EH (cell line): ENCODE results near the gene CREBBP.
A peak's percentile ranks its signal among the peaks of the same experiment; 100 is the strongest.

ENCODE experiments used
- DNase-seq: peaks from one replicate; pipeline ENCODE4 v3.0.0-alpha.2; 2015; ENCODE audit warnings: low read depth

Gene CREBBP

DNA sequence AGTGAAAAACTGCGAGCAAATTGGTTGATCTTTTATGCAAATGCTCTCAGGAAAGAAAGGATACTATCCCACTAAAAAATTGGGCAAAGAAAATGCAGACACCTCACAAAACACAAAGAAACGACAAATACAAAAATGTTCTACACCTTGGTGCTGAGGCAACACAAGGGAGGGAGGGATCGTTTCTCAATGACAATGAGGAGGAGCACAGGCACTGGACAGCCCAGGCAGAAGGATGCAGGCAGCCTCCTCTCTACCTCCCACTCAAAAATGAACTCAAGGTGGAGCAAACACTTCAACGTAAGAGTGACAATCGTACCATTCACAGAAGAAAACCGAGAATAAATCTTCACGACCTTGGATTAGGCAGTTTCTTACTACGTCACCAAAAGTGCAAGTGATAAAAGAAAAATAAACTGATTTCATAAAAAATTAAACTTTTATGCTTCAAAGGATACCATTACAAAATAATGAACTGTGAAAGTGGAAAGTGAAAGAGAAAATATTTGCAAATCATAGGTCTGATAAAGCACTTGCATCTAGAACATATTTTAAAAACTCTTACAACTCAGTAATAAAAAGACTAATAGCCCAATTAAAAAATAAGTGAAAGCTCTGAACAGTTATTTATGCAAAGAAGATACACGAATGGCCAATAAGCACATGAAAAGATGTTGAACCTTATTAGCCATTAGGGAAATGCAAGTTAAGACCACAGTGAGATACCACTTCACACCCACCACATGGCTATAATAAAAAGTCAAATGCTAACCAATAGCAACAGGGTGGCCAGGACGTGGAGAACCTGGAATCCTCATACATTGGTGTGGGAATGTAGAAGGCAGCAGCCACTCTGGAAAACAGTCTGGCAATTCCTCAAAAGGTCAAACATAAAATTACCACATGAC, 82.4 kb downstream of the CREBBP start:
- DNase-seq = no peak

DNA sequence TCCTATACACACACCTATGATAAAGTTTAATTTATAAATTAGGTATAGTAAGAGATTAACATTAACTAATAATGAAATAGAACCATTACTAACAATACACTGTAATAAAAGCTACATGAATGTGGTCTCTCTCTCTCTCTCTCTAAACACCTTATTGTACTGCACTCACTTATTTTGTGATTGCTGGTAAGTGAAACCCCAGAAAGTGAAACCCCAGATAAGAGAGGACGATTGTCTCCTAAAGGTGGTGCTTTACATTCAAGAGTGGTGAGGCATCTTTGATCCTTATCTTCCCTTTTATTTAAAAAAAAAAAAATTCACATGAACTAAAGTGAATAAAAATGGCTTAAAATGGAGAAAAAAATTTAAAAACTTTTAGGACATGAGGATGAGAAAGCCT, 83.0 kb downstream of the CREBBP start:
- DNase-seq = no peak

DNA sequence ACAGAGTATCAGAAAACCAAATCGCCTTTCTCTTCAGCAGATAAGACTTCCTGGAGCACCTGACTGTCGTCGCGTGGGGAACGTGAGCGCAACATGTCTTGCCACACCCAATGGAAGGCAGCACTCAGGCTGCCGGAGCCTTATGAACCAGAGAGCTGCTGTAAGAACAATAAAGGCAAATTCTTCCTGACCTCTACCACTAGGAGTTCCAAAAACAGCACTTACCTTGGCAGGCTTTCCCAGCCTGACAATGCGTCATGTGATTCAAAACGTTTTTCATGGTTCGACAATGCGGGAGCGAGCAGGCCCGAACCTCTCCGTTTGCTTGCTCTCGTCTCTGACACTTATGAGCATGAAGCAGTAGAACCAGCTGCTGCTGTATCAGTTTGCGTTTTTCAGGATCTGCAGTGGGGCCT, 87.3 kb downstream of the CREBBP start:
- no peak for DNase-seq

DNA sequence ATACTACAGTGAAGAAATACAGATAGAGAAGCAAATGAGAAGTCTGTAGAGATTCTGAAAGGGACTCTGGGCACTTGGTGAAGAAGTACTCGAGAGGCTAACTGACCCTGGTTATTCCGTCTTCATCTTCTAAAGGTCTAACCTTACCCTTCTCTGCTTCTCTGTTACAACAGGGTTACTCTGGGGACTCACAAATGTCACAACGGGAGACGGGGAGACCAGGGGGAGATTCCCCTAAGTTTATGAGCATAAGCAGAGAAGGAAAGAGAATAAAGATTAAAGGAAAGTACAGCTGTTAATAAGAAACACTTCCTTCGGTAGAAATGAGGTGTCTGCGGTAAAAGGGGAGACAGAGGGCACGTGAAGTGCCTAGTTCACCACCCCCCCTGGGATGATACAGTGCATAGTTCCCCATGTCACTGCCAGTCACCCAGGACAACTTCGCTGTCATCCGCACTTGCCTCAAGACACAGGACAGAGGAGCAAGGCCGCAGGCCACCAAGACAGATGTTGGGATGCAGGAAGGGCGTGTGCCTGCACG, 88.0 kb downstream of the CREBBP start:
- DNase-seq = no peak

DNA sequence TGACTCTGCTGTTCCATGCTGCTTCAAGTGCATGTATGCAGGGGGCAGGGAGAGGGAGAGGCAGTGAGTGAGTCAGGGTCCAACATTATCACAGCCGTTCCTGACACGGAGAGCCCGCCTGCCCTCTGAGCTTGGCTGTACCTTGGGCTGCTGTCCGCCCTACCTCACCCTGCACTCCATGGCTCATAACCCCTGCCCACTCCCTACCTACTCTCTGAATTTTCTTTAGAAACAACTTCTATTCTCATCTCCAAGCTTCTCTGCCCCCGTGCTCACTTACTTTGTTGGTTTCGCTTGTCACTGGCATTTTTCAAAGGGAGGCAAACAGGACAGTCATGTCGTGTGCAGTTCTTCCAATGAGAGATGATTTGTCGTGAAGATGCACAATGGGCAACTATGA, 88.8 kb downstream of the CREBBP start:
- DNase-seq = no peak

DNA sequence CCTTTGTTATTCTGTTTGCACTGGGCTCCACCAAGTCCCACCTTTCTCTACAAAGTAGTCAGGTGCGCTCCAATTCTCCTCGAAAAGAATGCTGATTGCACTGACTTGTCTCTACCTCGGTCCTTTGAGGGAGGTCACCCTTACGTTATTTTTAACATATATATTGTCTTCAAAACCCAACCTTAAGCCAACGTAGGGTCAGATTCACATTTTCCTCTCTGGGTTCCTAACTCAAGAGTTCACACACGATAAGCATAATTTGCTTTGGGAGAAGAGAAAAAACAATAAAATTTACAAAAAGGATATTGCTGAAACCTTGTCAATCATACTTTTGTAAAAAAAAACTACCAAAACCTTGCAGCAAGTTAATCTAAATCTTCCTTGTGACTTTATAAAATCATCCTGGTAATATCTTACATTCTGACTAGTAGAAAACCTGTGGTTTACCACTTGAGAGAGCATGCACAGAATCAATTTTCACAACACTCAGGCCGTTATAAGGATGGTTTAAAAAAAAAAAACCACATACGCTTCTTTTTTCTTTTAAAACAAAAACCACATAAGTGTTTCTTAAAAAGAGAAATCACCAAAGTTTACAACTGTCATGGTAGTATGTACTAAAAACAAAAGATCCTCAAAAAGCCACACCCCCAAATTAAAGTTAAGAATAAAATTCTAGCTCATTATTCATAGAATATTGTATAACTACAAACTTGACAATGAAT, 91.0 kb downstream of the CREBBP start:
- DNase-seq = no peak

DNA sequence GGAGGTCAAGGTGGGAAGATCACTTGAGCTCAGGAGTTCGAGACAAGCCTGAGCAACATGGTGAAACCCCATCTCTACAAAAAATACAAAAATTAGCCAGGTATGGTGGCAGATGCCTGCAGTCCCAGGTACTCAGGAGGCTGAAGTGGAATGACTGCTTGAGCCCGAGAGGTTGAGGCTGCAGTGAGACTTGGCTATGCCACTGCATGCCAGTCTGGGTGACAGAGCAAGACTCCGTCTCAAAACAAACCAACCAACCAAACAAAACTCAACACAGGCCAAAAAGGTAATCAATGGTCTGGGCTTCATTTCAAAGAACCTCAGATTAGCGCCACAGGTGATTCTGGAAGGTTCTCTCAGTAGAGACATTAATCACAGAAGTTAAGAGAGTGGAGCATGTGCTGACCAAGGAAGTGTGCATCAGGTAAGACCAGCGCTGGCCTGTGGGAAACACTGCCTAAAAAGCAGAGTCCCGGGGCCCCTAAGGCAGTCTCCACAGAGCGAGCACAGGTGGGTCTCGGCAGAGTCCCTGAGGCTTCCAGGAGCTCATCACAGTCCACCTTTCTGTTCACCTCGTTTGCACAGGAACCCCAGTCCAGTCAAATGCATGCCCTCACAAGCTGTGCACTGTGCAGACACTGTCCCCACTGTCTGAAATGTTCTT, 91.7 kb downstream of the CREBBP start:
- no peak for DNase-seq

DNA sequence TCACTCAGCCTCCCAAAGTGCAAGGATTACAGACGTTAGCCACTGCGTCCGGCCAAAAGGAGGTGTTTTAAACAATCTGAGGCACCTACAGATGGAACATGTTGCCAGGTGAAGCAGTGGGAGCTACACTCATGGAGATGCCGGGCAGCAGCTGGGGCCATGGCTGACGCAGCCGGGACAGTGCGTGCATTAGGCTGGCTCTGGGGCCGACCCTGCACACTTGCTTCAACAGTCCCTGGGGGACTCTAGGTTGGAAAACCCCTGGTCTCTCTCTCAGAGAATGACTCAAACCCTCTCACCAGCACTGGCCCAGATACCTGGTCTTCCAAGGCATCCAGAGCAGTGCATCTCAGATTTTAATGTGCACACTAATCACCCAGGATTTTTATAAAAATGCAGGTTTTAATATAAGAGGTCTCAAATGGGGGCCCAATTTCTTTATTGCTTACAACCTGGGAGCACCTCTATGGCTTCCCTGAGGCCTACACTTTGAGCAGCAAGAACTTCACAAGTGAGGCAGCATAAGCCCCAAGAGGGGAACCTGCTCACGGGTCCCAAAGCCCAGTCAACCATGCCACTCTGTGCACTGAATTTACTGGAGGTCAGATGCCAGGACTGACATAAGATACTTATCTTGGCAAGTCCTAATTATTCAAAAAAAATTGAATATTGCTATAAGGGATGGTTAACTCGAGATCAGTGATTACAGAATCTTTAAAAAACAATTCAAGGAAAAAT, 92.4 kb downstream of the CREBBP start:
- no peak for DNase-seq

DNA sequence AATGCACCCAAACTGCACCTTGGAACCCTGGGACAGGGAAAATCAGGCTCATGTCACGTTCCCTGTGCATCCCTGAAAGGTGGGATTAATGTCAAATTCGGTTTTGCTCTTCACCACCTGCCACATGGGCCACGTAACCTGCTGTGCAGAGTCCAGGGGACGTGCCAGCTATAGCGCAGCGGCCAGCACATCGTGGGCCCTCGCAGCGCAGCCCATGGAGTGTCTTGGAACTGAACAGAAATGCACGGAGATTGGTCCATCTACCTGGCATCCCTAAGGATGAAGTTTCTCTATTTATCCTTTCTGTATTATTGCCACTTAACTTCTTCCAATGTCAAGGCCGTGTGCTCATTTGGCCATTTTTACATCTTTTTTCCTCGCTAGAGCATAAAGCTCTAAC, 95.1 kb downstream of the CREBBP start:
- no peak for DNase-seq

DNA sequence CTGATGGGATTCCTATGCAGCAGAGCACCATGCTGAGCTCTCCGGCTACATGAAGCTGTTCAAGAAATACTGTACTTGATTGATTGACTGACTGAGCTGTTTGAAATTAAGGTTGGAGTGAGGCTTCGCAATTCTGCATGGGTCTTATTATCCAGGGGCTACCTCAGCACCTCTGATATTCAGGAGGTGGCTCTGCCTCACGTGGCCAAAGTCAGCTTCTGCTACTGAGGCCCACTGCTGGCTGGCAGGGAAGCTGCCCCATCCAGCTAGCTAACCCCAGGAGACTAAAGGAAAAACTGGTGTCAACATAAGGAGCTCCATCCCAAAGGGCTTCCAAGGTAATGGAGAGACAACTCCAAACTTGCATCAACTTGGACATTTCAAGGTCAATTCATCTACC, 97.0 kb downstream of the CREBBP start:
- no peak for DNase-seq

DNA sequence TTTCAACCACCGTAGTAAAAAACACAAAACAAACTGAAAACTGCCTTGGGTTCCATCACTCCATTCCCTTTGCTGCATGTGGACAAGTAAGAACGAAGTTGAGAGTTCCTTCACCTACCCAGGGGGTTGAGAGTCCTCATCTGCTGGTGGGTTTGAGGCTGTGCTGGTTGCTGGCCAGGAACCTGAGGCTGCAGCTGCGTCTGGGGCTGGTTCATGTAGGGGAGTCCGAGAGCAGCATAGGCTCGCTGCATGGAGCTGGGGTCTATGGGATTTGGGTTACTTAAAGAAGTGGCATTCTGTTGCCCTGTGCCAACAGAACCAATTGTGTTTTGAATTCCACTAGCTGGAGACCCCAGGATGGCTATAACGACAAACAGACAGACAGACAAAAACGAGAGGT, 97.9 kb downstream of the CREBBP start:
- DNase-seq = no peak

DNA sequence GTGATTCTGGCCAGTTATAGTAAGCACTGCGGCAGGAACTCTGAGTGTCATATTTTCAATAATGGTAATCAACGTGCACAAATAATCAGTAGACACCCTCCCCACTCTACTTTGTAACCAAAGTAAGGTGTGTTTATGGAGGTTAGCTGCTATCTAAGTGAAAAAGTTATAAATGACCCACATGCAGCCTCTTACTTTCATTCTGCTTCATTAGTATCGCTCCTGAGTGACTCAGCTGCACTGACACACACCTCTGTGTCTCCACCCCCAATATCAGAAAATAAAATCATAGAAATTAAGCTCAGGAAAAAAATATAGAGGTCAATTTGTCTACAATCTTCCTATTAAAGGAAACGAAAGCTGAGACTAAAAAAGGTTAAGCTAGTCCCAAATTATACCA, 99.1 kb downstream of the CREBBP start:
- DNase-seq = no peak

DNA sequence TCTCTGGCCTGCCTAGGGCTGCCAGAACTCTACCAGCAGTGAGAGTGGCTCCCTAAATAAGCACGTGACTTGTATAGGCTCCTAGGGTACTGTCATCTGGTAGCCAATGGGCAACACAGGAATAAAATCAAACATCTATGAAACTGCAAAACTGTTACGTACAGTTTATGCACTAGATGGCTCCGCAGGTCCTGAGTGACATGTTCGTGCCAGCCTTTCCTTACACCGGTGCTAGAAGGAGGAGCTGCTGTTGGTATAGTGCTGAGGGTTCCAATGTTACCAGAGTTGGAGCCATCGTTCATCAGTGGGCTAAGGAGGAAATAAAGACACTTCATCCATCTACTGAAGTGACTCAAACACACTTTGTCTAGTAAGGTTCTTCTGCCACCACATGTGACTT, 99.9 kb downstream of the CREBBP start:
- peak; percentile 37 for DNase-seq

DNA sequence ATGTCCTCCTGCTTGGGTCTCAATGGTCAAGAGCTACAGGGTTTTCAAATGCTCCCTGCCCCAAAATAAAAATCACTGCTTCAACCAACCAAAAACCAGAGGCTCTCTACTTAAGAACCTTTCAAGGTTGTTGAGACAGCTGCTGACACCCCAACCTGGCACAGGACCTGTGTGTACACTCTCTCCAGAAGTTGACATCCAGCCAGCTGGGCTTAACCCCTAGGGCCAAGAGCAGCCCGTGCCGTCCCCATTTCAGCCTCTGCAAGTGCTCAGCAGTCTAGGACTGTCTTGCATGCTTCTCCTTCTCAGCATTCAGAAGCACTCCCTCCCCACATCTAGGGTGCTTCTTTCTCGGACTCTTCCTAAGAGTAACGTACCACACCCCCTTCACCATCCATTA, 104.2 kb downstream of the CREBBP start:
- DNase-seq = no peak

DNA sequence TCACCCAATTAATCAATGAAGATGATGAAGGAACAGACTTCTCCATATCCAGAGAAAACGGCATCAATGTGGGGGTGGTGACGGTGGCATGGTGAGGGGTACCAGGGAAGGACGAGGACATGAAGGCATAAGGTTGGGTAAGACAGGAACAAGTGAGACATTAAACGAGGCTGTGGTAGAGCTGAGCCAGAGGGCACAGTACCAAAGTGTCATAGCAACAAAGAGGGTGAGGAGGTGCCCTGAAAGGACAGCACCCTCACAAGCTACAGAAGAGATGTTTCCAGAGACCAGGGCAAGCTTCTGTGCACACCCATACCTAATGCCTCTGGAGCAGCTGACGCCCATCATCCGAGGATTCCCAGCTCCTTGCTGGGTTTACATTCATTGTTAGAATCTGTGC, 105.7 kb downstream of the CREBBP start:
- no peak for DNase-seq

DNA sequence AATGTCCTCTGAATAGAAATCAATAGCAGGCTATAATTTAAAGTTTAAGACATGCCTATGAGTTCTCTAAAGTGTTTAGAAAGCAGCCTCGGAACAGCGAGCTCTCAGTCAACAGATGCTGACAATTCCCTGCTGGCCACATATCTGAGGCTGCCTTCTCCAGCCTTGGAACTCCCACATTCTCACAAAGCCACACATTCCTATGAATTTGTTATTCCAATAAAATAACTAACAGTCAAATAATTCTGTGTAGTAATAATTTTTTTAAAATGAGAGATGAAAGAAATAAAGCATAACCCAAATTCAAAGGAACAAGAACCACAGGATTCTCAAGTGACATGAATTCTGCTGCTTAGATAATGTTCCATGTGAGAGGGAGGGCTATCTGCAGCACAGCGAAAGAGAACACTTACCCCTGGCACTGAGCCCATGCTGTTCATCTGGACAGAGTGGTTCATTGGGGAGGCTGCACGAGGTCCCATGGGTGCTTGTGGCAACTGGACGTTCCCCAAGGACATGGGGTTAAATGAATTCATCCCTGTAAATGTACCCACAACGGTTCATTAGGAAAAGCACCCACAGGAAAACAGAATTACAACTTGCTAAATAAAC, 106.3 kb downstream of the CREBBP start:
- peak; percentile 69 for DNase-seq

DNA sequence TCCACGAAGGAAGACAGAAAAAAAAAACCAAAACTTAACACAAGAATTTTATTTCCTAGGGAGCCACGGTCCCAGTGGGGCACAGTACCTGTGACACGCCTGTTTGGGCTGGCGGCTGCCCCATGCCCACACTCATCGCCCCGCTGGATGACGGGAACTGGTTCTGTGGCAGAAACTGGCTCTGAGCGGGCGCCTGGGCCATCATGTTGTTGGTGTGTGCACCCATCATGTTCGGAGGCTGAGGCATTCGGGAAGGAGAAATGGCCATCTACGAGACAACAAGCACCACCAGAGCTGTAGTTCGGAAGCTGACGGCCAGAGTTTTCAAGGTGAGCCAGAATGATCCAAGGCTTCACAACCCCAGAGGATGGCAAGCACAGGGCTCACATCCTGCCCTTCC, 106.8 kb downstream of the CREBBP start:
- no peak for DNase-seq

DNA sequence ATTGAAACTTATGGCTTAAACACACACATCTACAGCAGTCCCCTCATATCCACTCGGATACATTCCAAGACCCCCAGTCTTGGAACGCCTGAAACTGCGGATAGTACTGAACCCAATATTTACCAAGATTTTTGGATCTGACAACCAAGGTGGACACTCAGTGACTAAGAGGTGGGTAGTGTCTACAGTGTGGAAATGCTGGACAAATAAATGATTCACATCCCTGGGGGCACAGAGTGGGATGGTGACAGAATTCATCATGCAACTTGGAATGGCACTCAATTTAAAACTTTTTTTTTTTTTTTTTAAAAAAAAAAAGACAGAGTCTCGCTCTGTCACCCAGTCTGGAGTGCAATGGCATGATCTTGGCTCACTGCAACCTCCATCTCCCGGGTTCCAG, 109.0 kb downstream of the CREBBP start:
- peak; percentile 39 for DNase-seq

DNA sequence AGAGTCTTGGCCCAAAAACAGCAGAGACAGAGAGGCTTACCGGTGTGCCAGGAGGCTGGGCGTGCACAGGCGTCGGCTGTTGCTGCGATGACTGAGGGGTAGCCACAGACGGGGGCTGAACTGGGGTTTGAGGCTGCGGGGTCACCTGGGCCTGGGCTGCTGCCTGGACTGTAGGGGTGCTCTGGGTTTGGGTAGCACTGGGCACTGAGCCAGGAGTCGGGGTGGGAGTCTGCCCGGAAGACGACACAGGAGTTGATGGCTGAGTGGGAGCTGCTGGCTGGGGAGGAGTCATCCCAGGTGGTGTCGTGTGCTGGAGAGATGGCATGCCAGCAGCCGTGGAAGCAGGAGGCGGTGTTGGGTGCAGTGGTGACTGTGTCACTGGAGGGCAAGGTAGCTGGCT, 110.0 kb downstream of the CREBBP start:
- DNase-seq = no peak

DNA sequence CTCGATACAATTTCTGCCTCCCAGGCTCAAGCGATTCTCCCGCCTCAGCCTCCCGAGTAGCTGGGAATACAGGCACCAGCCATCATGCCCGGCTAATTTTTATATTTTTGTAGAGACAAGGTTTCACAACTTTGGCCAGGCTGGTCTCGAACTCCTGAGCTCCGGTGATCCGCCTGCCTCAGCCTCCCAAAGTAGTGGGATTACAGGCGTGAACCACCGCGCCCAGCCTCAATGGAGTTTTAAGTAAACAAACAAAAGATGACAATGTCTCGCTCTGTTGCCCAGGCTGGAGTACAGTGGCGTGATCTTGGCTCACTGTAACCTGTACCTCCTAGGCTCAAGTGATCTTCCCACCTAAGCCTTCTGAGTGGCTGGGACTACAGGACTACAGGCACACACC, 110.6 kb downstream of the CREBBP start:
- DNase-seq = no peak

DNA sequence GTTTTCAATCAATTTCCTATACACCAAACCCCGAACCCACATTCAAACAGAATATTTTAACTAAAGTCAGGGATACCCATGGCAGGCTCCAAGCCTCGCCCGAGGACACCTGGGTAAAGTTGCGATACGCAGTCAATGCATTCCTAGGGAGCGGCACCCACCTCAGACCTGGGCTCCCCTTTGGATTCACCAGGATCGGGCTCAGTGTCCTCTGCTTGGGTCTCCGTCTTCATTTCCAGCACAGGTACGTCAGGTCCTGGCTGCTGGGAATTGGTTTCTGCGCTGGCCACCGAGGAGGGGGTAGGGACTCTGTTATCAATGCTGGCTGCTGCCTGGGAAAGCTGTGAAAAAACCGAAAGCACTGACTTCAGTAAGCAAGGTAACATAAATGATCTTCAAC, 111.5 kb downstream of the CREBBP start:
- DNase-seq = no peak
